Measurements from ENCODE around the gene FOXI1. TPM values are rescaled to one million over a fixed set of nuclear protein-coding genes. Genes with fewer than 3 reads are reported as not detected.

The FOXI1 gene
- total RNA-seq, 4 donors from 2014 or later = not detected

GRCh38 chr5:170147051-170147752 is 41.5 kb downstream of the FOXI1 start:
- H3K27ac ChIP-seq = no peak overlapping the region

DNA sequence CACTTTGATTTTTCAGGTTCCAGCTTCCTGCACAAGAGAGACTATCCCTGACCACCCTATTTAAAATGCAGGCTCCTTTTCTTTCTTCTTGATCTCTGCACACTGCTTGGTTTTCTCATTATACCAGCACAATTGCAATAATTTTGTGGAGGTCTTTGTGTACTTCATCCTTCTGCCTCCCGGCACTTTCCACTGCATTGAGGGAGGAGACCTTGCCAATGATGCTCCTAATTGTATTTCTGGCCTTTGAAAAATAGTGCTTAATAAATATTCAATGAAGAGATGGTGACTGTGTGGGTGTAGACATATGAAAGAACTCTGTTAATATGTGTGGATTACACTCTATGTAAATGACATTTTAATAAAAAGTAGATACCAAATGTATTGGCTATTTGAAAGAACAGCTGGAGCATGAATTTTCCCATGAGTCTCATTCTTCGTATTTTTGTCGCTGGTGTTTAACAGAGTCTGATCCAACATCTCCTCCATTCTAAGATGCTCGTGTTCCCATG is 42.1 kb downstream of the FOXI1 start:
- Histone ChIP-seq H3K4me3 (no peak overlapping the region), H3K4me1 (peaks cover 0 to 6% (median 0%) of the 10 kb centered on the region in 3 donors), H3K9me3 (no peaks in the 10 kb centered on the region), H3K27me3 (no peaks in the 10 kb centered on the region), H3K27ac (no peak overlapping the region), H3K36me3 (no peaks in the 10 kb centered on the region)
- TF ChIP-seq, protein P1, sequence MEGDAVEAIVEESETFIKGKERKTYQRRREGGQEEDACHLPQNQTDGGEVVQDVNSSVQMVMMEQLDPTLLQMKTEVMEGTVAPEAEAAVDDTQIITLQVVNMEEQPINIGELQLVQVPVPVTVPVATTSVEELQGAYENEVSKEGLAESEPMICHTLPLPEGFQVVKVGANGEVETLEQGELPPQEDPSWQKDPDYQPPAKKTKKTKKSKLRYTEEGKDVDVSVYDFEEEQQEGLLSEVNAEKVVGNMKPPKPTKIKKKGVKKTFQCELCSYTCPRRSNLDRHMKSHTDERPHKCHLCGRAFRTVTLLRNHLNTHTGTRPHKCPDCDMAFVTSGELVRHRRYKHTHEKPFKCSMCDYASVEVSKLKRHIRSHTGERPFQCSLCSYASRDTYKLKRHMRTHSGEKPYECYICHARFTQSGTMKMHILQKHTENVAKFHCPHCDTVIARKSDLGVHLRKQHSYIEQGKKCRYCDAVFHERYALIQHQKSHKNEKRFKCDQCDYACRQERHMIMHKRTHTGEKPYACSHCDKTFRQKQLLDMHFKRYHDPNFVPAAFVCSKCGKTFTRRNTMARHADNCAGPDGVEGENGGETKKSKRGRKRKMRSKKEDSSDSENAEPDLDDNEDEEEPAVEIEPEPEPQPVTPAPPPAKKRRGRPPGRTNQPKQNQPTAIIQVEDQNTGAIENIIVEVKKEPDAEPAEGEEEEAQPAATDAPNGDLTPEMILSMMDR (IDR thresholded peaks at IDR 0.05) = no peak
- TF ChIP-seq EP300 (IDR thresholded peaks at IDR 0.05) (no peak), POLR2A (IDR thresholded peaks at IDR 0.05) (no peak), POLR2AphosphoS5 (IDR thresholded peaks at IDR 0.05) (no peak)
- no peak for ATAC-seq
- WGBS, 2 donors (ENCODE audit: low coverage in 1 of 2) = 81 to 82% methylated on average over 4 of the region's 4 CpGs

More at GRCh38 chr5:170147051-170147752, 41.5 kb downstream of the FOXI1 start:
- H3K36me3 ChIP-seq = no peaks in the 10 kb centered on the region
- ATAC-seq = no peak
- H3K4me1 ChIP-seq = peaks cover 0 to 6% (median 0%) of the 10 kb centered on the region in 3 donors
- TF ChIP-seq EP300 (IDR thresholded peaks at IDR 0.05) (no peak), POLR2AphosphoS5 (IDR thresholded peaks at IDR 0.05) (no peak), POLR2A (IDR thresholded peaks at IDR 0.05) (no peak)
- TF ChIP-seq, protein P1 (IDR thresholded peaks at IDR 0.05) = no peak
- H3K4me3 ChIP-seq = no peak overlapping the region
- WGBS, 2 donors (ENCODE audit: low coverage in 1 of 2) = 87 to 92% methylated on average over 2 to 11 of the region's 12 CpGs
- H3K9me3 ChIP-seq = no peaks in the 10 kb centered on the region
- H3K27me3 ChIP-seq = no peaks in the 10 kb centered on the region

GRCh38 chr5:170148430-170149205 is 42.9 kb downstream of the FOXI1 start:
- Histone ChIP-seq H3K27me3 (no peaks in the 10 kb centered on the region), H3K27ac (no peak overlapping the region), H3K4me3 (no peak overlapping the region), H3K36me3 (no peaks in the 10 kb centered on the region), H3K9me3 (no peaks in the 10 kb centered on the region), H3K4me1 (peaks cover 0 to 6% (median 0%) of the 10 kb centered on the region in 3 donors)
- TF ChIP-seq POLR2A (IDR thresholded peaks at IDR 0.05) (no peak), EP300 (IDR thresholded peaks at IDR 0.05) (no peak), POLR2AphosphoS5 (IDR thresholded peaks at IDR 0.05) (no peak)
- TF ChIP-seq, protein P1 (IDR thresholded peaks at IDR 0.05) = no peak
- no peak for ATAC-seq
- 77 to 94% methylated on average over 7 to 12 of the region's 12 CpGs for WGBS, 2 donors (ENCODE audit: low coverage in 1 of 2)

DNA sequence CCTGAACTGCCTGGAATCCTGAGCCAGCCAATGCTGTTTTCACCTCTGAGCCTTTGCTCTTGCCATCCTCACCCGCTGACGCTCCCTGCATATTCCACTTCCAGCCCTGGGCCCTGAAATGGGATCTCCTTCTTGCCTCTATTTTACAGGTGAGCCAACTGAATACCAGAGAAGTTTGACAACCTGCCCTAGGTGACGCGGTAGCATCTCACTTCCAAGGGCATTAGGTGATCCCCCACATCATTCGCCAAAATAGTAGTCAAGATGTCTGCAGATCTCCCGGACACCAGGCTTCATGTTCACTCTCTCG is 43.5 kb downstream of the FOXI1 start:
- WGBS, 2 donors (ENCODE audit: low coverage in 1 of 2) = 90 to 94% methylated on average over 2 to 5 of the region's 7 CpGs
- Histone ChIP-seq H3K36me3 (no peaks in the 10 kb centered on the region), H3K4me1 (peaks cover 0 to 6% (median 0%) of the 10 kb centered on the region in 3 donors), H3K27me3 (no peaks in the 10 kb centered on the region), H3K4me3 (no peak overlapping the region), H3K9me3 (no peaks in the 10 kb centered on the region), H3K27ac (no peak overlapping the region)
- ATAC-seq = no peak
- TF ChIP-seq EP300 (IDR thresholded peaks at IDR 0.05) (no peak), POLR2A (IDR thresholded peaks at IDR 0.05) (no peak), POLR2AphosphoS5 (IDR thresholded peaks at IDR 0.05) (no peak)
- TF ChIP-seq, protein P1 (IDR thresholded peaks at IDR 0.05) = no peak

All from gastroesophageal sphincter (tissue), 4 donors.